GM18511 (cell line): Measurements from ENCODE around the gene RRP12.

Experiments
- ATAC-seq: cut with Tn5 transposase; IDR thresholded peaks from one replicate; pipeline ENCODE4 v1.9.1; 2021; ENCODE audit warnings: mild to moderate bottlenecking, moderate library complexity; ENCODE audit not compliant: unreplicated experiment

Gene RRP12

GRCh38 chr10:97314671-97315070 is 86.5 kb downstream of the RRP12 start:
- no peak for ATAC-seq

GRCh38 chr10:97312897-97313296 is 88.2 kb downstream of the RRP12 start:
- ATAC-seq = no peak

DNA sequence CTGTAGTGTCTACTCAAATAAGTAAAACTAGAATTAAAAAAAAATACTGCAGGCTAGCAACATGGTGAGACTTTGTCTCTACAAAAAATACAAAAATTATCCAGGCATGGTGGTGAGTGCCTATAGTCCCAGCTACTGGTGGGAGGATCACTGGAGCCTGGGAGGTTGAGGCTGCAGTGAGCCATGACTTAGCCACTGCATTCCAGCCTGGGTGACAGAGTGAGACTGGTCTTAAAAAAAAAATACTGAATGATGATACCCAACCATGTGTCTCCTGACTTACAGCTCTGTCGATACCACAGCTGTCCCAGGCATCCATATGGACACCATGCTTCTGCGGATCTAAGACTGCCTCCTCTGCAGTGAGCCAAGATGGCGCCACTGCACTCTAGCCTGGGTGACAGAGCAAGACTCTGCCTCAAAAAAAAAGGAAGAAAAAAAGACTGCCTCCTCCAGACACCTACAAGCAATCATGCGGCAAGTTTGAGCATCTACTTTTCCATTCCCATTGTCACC is 90.0 kb downstream of the RRP12 start:
- ATAC-seq = no peak

DNA sequence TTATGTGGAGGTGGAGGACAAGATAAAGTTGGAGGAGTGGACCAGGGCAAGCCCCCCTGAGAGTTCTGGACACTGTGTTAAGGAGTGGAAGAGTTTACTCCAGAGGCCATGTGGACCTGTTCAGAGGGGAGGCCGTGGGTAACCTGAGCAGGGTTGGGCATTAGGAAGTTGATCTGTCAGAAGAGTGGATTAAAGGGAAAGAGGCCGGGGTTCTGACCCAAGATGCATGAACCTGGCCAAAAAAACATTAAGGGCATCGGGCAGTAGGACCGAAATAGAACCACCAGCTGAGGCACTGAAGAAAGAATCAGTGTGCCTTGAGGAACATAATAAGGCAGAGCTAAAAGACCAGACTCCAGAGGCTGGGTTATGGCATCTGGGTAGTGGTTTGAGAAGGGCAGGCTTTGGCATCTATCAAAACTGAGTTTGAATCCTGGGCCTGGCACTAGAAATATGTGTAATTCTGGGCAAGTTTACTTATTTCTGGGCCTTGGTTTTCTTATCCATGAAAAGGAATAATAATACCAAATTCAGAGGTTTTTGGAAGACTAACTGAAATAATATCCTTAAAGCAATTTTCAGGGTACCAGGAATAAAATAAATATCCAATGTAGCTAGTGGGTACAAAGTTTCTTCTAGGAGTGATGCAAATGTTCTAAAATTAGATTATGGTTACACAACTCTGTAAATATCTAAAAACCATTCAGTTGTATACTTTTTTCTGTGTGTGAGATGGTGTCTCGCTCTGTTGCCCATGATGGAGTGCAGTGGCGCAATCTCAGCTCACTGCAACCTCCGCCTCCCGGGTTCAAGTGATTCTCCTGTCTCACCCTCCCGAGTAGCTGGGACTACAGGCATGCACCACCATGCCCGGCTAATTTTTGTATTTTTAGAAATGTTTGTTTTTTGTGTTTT is 93.0 kb downstream of the RRP12 start:
- no peak for ATAC-seq

DNA sequence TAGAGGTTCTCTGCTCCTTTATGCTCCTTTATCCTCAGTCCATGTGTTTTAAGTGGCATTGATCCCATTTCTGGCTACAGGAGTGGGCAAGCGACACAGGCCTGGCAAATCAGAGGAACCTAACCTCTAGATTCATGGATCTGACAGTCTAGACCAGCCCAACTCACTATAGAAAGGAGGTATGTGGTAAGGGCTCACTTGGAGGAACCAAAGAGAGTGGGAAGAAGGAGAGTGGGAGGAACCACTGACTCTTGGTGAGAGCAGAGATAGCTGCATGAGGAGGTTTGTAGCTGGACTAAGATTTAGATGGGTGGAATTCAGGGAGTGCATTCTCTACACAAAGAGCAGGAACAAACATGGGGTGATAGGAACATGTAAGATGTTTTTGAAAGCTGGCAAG is 93.7 kb downstream of the RRP12 start:
- no peak for ATAC-seq
